Immature natural killer cell (primary cell): ENCODE results near the gene TEX54. TPM values are rescaled to one million over a fixed set of nuclear protein-coding genes. Genes with fewer than 3 reads are reported as not detected.
A peak's percentile ranks its signal among the peaks of the same experiment; 100 is the strongest.
"Not testable (repeated sequence)": the region's sequence is repeated elsewhere in the genome, so short reads cannot be mapped to it uniquely, and the experiment has no call there.

Experiments
- DNase-seq, 3 donors: peaks; one replicate each; pipeline ENCODE4 v3.0.0; 2022; ENCODE audit warnings: mixed read lengths in 1 of 3
- H3K27ac Mint-ChIP-seq, 6 donors: one replicate each; pipeline ENCODE4 v1.8.0; 2020; ENCODE audit warnings: mixed read lengths in 6 of 6, mild to moderate bottlenecking in 5 of 6, inconsistent platforms in 4 of 6, moderate library complexity in 3 of 6
- H3K27me3 Mint-ChIP-seq, 3 donors: one replicate each; pipeline ENCODE4 v1.8.0; 2020 to 2021; ENCODE audit warnings: low read depth in 3 of 3, mild to moderate bottlenecking in 3 of 3, mixed read lengths in 3 of 3, moderate library complexity in 3 of 3, inconsistent platforms in 1 of 3
- H3K36me3 Mint-ChIP-seq, 3 donors: one replicate each; pipeline ENCODE4 v1.8.0; 2020; ENCODE audit warnings: mixed read lengths in 3 of 3, inconsistent platforms in 2 of 3, mild to moderate bottlenecking in 2 of 3
- H3K4me1 Mint-ChIP-seq, 2 donors: one replicate each; pipeline ENCODE4 v1.8.0; 2020; ENCODE audit warnings: inconsistent platforms in 2 of 2, mild to moderate bottlenecking in 2 of 2, mixed read lengths in 2 of 2, moderate library complexity in 1 of 2
- H3K4me3 Mint-ChIP-seq, 5 donors: one replicate each; pipeline ENCODE4 v1.8.0; 2020; ENCODE audit warnings: mild to moderate bottlenecking in 5 of 5, mixed read lengths in 5 of 5, inconsistent platforms in 3 of 5, moderate library complexity in 3 of 5
- H3K9me3 Mint-ChIP-seq, 6 donors: one replicate each; pipeline ENCODE4 v1.8.0; 2020; ENCODE audit warnings: mild to moderate bottlenecking in 6 of 6, mixed read lengths in 6 of 6, inconsistent platforms in 4 of 6, moderate library complexity in 3 of 6
- polyA plus RNA-seq, 3 donors: library from polyadenylated mRNA; unstranded; fragments of 300-500 nt; fragmentation: Illumina TruSeq; gene quantifications; one replicate each; pipeline ENCODE4 v1.2.3, GENCODE V29; 2021

Gene TEX54
- polyA plus RNA-seq, 3 donors from 2014 or later, result 2.0 to 3.1 TPM; not detected in 1

- DNase-seq, result no peak
- Mint-ChIP-seq H3K4me1 (peaks cover 39 to 50% of the 10 kb centered on the region in 2 donors), H3K9me3 (no peaks in the 10 kb centered on the region), H3K27ac (peak overlapping the region in 5 of 6 donors; percentile 11 to 69 (median 41)), H3K27me3 (peaks cover 12 to 18% (median 14%) of the 10 kb centered on the region in 3 donors), H3K36me3 (peaks cover 5 to 34% (median 14%) of the 10 kb centered on the region in 3 donors), H3K4me3 (no peak overlapping the region)
Measured at GRCh38 chr11:62851807-62852522, 19.3 kb upstream of the TEX54 start.

DNA sequence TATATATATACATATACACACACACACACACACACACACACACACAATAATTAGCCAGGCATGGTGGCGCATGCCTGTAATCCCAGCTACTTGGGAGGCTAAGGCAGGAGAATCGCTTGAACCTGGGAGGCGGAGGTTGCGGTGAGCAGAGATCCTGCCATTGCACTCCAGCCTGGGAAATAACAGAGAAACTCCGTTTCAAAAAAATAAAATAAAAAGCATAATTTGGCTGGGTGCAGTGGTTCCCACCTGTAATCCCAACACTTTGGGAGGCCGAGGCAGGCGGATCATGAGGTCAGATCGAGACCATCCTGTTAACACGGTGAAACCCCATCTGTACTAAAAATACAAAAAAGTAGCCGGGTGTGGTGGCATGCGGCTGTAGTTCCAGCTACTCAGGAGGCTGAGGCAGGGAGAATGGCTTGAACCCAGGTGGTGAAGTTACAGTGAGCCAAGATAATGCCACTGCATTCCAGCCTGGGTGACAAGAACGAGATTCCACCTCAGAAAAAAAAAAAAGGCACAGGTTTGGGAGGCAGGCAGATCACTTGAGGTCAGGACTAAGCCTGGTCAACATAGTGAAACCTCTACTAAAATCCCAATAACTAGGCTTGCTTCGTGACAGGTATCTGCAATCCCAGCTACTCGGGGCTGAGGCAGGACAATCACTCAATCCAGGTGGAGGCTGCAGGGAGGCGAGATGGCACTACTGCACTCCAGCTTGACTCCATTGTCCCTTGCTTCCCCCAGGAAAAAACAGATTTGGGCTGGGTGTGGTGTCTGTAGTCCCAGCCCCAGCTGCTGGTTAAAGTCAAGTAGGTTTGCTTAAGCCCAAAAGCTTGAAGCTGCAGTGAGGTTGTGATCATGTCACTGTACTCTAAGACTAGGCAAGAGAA, 18.5 kb upstream of the TEX54 start:
- Mint-ChIP-seq H3K27me3 (peaks cover 10 to 14% (median 11%) of the 10 kb centered on the region in 3 donors), H3K27ac (peak overlapping the region in 4 of 6 donors; percentile 41 to 69 (median 60)), H3K36me3 (peaks cover 5 to 34% (median 14%) of the 10 kb centered on the region in 3 donors), H3K9me3 (no peaks in the 10 kb centered on the region), H3K4me1 (peaks cover 35 to 45% of the 10 kb centered on the region in 2 donors), H3K4me3 (no peak overlapping the region)
- DNase-seq, result no peak

GRCh38 chr11:62847767-62848314, 15.2 kb upstream of the TEX54 start:
- Mint-ChIP-seq H3K4me3 (no peak overlapping the region), H3K27me3 (no peaks in the 10 kb centered on the region), H3K27ac (no peak overlapping the region), H3K9me3 (no peaks in the 10 kb centered on the region), H3K36me3 (peaks cover 2 to 11% (median 2%) of the 10 kb centered on the region in 3 donors), H3K4me1 (peaks cover 3 to 11% of the 10 kb centered on the region in 2 donors)
- DNase-seq, result no peak

DNA sequence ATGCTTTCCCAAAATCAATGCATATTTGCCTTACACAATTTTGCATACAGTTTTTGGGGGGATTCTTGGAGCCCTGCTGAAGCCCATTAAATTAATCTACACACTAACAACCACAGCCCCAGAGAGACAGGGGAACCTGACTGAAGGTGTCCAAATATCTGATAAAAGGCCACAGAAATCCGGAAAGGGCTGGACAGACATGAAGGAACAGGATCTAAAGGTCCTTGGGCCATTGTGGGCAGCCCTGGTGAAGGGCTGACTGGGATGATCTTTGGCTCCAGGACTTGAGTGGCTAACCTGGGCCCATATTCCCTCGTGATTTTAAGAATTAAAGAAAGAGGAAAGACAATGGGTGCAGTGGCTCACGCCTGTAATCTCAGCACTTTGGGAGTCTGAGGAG, 13.5 kb upstream of the TEX54 start:
- Mint-ChIP-seq H3K9me3 (no peaks in the 10 kb centered on the region), H3K36me3 (no peaks in the 10 kb centered on the region), H3K4me3 (no peak overlapping the region), H3K4me1 (peaks cover 0 to 1% of the 10 kb centered on the region in 2 donors), H3K27ac (no peak overlapping the region), H3K27me3 (no peaks in the 10 kb centered on the region)
- DNase-seq, result no peak

GRCh38 chr11:62844154-62844553, 11.5 kb upstream of the TEX54 start:
- H3K4me3 Mint-ChIP-seq, result no peak overlapping the region
- H3K9me3 Mint-ChIP-seq, result no peaks in the 10 kb centered on the region
- H3K4me1 Mint-ChIP-seq, result peaks cover 7 to 19% of the 10 kb centered on the region in 2 donors
- DNase-seq, result no peak
- H3K27ac Mint-ChIP-seq, result peak overlapping the region in 1 of 6 donors; percentile 30
- H3K27me3 Mint-ChIP-seq, result peaks cover 0 to 6% (median 5%) of the 10 kb centered on the region in 3 donors
- H3K36me3 Mint-ChIP-seq, result no peaks in the 10 kb centered on the region

GRCh38 chr11:62843466-62843865, 10.8 kb upstream of the TEX54 start:
- Mint-ChIP-seq H3K27ac (peak overlapping the region in 2 of 6 donors; percentile 48 to 69), H3K27me3 (peaks cover 0 to 7% (median 5%) of the 10 kb centered on the region in 3 donors), H3K9me3 (no peaks in the 10 kb centered on the region), H3K4me1 (peaks cover 14 to 25% of the 10 kb centered on the region in 2 donors), H3K4me3 (peak overlapping the region in 3 of 5 donors; percentile 11 to 58 (median 27)), H3K36me3 (no peaks in the 10 kb centered on the region)
- no peak for DNase-seq

- H3K27me3 Mint-ChIP-seq, H3K36me3 Mint-ChIP-seq, DNase-seq, H3K9me3 Mint-ChIP-seq, H3K4me3 Mint-ChIP-seq, H3K27ac Mint-ChIP-seq: not testable (repeated sequence)
- H3K4me1 Mint-ChIP-seq, result peaks cover 15 to 25% of the 10 kb centered on the region in 2 donors
Measured at GRCh38 chr11:62842891-62843290, 10.2 kb upstream of the TEX54 start.

- no peaks in the 10 kb centered on the region for H3K9me3 Mint-ChIP-seq
- peaks cover 0 to 7% (median 5%) of the 10 kb centered on the region in 3 donors for H3K27me3 Mint-ChIP-seq
- H3K27ac Mint-ChIP-seq, result no peak overlapping the region
- peaks cover 0 to 3% (median 3%) of the 10 kb centered on the region in 3 donors for H3K36me3 Mint-ChIP-seq
- peak; percentile 32 to 46 (median 42) for DNase-seq
- no peak overlapping the region for H3K4me3 Mint-ChIP-seq
- peaks cover 21 to 29% of the 10 kb centered on the region in 2 donors for H3K4me1 Mint-ChIP-seq
Measured at GRCh38 chr11:62842171-62842741, 9.6 kb upstream of the TEX54 start.

DNA sequence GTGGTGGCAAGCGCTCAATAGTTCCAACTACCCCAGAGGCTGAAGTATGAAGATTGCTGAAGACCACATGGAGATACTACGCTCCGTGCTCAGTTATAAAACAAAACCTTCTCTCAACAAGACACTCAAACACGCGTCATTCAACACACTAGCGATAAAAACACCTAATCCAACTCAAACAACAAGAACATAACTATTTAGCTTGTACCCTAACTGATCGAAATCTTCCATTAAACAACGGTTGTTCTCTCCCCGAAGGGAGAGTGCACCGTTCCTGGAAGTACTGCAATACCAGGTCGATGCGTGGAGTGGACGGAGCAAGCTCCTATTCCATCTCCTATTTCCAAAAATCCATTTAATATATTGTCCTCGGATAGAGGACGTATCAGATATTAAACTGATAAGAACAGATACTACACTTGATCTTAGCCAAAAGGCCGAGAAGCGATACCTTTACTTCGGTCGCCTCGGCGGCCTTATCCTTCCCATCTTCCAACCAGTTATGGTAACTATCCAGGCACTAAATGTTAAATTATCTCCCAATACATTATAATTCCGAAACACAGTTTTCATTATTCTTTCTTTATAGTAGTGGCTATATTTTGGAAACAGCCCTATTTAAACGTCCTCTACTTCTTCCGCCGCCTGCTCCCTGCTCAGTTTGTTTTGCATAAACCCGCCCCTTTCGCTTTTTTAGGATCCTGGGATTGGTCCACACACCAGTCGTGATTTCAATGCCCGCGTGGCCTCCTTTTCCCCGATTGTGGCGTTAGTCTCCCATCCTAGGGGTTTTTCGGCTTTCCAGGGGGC, 8.9 kb upstream of the TEX54 start:
- Mint-ChIP-seq H3K9me3 (no peaks in the 10 kb centered on the region), H3K36me3 (peaks cover 0 to 5% (median 3%) of the 10 kb centered on the region in 3 donors), H3K27me3 (peaks cover 0 to 7% (median 5%) of the 10 kb centered on the region in 3 donors), H3K27ac (no peak overlapping the region), H3K4me3 (no peak overlapping the region), H3K4me1 (peaks cover 22 to 31% of the 10 kb centered on the region in 2 donors)
- DNase-seq, result peak; percentile 87 to 94 (median 93)

DNA sequence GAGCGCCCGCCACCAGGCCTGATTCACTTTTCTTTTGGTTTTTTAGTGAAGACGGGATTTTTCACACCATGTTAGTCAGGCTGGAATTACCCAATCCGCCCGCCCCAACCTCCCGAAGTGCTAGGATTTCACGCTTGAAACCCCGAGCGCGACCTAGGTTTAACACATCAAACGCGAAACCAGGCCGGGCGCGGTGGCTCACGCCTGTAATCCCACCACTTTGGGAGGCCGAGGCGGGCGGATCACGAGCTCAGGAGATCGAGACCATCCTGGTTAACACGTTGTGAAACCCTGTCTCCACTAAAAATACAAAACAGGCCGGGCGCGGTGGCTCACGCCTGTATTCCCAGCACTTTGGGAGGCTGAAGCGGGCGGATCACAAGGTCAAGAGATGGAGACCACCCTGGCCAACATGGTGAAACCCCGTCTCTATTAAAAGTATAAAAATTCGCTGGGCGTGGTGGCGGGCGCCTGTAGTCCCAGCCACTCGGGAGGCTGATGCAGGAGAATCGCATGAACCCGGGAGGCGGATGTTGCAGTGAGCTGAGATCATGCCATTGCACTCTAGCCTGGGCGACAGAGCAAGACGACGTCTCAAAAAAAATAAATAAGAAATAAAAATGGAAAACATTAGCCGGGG, 8.2 kb upstream of the TEX54 start:
- not testable (repeated sequence) for H3K4me3 Mint-ChIP-seq, H3K27me3 Mint-ChIP-seq, H3K36me3 Mint-ChIP-seq, H3K27ac Mint-ChIP-seq, H3K9me3 Mint-ChIP-seq
- peaks cover 22 to 33% of the 10 kb centered on the region in 2 donors for H3K4me1 Mint-ChIP-seq
- DNase-seq, result peak; percentile 89 to 93 (median 92)

GRCh38 chr11:62839050-62839945, 6.7 kb upstream of the TEX54 start, which contains the start of gene WDR74:
WDR74 (minus strand) TSS chr11:62839590; CDS start chr11:62839570, 20 bp downstream.
- peak; percentile 88 to 91 (median 90) for DNase-seq
- Mint-ChIP-seq H3K9me3 (no peaks in the 10 kb centered on the region), H3K36me3 (peaks cover 3 to 15% (median 4%) of the 10 kb centered on the region in 3 donors), H3K4me3 (peak within 1 kb of the TSS in 1 of 5 donors; percentile 21), H3K4me1 (peaks cover 28 to 33% of the 10 kb centered on the region in 2 donors), H3K27ac (peak within 1 kb of the TSS in 1 of 6 donors; percentile 87), H3K27me3 (peaks cover 0 to 7% (median 7%) of the 10 kb centered on the region in 3 donors)
